Renal cortical epithelial cell (primary cell): Measurements from ENCODE around the gene TMEM192. TPM values are rescaled to one million over a fixed set of nuclear protein-coding genes. Genes with fewer than 3 reads are reported as not detected.
"Not testable (repeated sequence)": the region's sequence is repeated elsewhere in the genome, so short reads cannot be mapped to it uniquely, and the experiment has no call there.

Source experiments
- DNase-seq: peaks from one replicate; pipeline ENCODE4 v3.0.0-alpha.2; 2011; ENCODE audit warnings: low read depth
- total RNA-seq: library from RNA; depleted of rRNA; stranded (reverse); fragments of >200 nt; gene quantifications from 2 replicates; pipeline ENCODE4 v1.2.3, GENCODE V29; 2014

Gene TMEM192
- total RNA-seq, 1 donor from 2014 or later: 26.2 TPM

DNA sequence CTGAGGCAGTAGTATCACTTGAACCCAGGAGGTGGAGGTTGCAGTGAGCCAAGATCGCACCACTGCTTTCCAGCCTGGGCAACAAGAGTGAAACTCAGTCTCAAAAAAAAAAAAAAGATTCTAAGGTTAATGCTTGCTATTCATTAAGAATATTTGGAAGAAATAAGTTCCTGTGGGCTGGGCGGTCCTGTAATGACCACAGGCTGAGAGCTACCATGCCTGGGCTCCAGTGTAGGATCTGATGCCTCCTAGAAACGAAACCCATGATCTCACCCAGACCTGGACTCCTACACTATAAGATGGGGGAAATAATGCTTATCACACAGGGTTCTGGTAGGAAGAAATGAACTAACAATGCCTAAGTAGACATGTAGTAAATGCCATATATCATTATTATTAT is 17.8 kb downstream of the TMEM192 start:
- DNase-seq: no peak

DNA sequence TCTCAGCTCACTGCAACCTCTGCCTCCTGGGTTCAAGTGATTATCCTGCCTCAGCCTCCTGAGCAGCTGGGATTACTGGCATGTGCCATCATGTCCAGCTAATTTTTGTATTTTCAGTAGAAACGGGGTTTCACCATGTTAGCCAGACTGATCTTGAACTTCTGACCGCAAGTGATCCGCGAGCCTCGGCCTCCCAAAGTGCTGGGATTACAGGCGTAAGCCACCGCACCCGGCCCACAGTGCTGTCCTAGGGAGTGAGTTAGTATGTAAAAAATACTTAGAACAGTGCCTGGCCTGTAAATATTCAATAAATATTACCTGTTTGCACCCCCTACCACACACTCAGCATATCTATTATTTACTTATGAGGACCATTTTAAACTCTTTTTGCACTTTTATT is 20.5 kb downstream of the TMEM192 start:
- DNase-seq: not testable (repeated sequence)

DNA sequence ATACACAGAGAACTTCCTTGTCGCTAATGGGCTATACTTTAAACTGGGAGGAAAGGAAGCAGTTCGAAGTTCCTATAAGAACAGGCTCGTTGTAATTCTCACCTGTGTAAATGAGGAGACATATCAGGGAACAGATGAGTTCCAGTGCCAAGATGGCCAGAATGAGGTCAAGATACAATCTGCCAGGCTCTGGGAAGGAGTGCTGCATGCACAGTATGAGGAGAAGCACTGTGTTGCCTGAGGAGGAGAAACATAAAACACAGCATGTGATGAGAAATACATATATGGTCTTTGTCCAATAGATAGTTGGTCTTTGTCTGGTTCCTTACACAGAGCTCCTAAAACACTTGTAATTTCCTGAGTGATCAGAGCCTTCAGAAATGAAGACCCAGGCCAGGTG is 24.3 kb downstream of the TMEM192 start:
- DNase-seq: no peak

DNA sequence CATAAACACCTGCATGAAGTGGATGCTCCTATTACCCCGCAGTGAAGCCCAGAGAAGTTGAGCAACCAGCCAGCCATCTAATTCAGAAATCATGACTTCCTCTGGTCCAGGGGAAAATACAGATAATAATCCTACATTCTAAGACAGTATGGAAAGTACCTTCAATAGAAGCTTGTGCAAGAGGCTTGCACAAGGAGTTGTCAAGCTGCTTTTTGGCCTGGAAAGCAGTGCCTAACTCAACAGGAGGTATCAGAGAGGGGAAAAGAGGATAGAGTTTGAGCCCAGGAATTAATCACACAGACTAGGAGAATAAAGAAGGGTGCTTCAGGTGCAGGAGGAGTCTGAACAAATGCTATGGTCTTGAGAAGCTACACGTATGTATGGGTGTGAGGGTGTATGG is 26.7 kb downstream of the TMEM192 start:
- no peak for DNase-seq

DNA sequence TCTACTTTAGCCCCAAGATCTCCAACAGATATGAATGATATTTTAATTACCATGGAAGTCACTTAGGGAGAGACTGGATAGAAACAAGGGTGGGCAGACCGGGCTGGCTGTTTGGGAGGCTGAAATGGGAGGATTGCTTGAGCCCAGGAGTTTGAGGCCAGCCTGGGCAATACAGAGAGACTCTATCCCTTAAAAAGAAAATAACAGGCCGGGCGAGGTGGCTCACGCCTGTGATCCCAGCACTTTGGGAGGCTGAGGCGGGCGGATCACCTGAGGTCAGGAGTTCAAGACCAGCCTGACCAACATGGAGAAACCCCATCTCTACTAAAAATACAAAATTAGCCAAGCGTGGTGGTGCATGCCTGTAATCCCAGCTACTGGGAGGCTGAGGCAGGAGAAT is 27.9 kb downstream of the TMEM192 start:
- DNase-seq: not testable (repeated sequence)

DNA sequence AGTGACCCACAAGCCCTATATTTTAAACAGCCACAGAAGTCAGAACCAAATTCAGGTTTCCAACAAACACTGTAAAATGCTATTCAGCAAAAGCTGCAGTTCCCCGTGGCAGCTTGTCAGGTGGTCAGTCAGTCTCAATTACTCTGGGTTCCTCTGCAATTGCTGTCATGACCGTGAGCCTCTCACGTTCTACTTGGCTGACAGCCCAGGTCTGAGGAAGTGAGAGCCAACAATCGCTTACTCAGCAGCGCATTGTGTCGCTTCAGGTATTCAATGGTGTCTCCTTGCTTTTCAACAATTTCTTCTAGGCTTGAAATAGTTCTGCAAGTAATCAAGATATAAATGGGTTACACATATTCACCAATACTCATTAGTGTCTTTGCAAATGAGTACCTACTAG is 33.2 kb downstream of the TMEM192 start:
- DNase-seq: peak; percentile 61

DNA sequence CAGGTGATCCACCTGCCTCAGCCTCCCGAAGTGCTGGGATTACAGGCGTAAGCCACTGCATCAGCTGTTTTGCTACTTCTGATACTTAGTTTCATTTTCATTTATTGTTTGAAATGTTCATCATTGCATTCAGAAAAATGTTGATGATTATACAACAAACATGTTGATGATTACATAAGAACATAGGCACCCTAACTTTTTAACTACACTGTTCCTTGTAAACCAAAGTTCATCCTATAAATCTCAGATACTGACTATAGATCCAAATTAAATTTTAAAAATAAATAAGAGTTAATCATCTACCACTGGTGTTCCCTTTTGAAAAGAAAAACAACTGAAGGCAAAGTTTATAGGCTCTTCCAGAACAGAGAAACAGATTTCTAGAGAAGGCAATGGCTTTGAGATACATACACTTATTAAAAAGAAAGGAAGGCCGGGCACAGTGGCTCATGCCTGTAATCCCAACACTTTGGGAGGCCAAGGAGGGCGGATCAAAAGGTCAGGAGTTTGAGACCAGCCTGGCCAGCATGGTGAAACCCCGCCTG is 35.6 kb downstream of the TMEM192 start:
- no peak for DNase-seq

DNA sequence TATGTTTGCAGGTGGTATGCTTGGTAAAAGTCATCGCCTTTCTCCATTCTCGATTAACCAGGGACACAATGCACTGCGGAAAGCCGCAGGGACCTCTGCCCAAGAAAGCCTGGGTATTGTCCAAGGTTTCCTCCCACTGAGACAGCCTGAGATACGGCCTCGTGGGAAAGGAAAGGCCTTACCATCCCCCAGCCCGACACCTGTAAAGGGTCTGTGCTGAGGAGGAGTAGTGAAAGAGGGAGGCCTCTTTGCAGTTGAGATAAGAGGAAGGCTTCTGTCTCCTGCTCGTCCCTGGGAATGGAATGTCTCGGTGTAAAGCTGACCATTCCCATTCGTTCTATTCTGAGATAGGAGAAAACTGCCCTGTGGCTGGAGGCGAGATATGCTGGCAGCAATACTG is 39.3 kb downstream of the TMEM192 start:
- not testable (repeated sequence) for DNase-seq

DNA sequence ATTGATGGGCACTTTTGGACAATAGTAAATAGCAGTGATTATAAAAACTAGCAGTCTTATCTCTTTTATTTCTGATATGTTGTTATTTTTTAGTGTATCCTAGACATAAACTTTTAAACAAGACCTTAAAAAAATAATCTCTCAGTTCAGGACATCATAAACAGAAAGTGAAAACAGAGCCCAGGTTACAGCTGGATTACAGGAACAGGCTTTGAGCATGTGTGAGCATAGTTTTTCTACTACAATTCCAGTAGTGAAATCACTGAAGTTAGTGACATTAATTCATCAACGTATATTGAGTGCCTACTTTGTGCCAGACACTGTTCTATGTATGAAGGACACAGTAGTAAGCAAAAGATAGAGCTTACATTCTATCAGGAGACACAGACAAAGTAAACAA is 42.1 kb downstream of the TMEM192 start:
- DNase-seq: no peak

DNA sequence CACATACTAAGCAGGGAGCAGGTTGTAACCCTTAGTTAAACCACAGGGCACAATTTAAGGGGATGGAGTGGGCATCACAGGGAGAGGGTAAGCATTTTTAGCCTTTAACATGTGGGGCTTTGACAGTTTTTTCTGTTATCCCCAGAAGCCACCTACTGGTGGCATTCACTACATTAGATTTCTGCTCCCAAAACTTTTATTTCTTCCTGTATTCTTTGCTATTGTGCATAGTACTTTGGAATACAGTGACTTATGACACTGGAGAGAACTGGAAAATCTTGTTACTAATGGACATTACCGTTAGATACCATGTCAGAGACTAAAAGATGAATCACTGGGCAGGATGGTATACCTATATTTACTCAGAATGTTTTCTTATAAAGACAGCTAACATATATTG is 51.7 kb downstream of the TMEM192 start:
- DNase-seq: no peak

DNA sequence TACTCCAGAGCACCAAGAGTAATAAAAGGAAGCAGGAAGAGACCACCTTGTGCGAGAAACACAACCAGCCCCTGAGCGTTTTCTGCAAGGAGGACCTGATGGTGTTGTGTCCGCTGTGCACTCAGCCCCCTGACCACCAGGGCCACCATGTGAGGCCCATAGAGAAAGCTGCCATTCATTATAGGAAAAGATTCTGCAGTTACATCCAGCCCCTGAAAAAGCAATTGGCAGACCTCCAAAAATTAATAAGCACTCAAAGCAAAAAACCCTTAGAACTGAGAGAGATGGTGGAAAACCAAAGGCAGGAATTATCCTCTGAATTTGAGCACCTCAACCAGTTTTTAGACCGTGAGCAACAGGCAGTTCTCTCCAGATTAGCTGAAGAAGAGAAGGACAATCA is 53.3 kb downstream of the TMEM192 start:
- no peak for DNase-seq

DNA sequence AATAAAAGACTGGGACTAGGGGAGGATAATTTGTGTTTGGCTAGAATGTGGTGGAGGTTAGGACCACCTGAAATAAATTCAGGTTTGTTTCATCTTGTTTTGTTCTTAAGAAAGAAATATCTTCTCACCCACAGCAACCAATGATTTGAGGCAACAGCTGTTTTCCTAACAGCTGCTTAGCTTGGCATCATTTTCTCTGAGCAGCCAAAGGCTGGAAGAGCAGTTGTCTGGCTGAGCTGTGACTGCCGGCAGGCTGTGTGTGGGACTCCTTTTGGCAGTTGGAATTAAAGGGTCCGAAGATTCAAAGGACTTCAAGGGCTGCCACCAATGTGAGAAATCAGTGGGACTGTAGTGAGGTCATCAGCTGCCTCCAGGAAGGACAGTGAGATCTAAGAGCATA is 54.0 kb downstream of the TMEM192 start:
- DNase-seq: no peak

DNA sequence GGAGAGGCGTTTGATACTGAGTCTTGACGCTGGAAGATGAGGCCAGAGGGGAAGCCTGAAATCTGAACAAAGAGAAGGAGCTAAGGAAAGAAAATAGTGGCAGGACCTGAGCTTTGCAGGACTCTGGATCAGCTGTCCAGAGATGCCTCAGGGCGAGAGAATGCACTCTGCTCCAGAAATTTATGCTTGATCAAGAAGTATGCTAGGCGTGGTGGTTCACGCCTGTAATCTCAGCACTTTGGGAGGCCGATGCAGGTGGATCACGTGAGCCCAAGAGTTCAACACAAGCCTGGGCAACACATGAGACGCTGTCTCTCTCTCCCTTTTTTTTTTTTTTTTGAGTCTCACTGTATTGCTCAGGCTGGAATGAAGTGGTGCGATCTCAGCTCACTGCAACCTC is 57.1 kb downstream of the TMEM192 start:
- no peak for DNase-seq

DNA sequence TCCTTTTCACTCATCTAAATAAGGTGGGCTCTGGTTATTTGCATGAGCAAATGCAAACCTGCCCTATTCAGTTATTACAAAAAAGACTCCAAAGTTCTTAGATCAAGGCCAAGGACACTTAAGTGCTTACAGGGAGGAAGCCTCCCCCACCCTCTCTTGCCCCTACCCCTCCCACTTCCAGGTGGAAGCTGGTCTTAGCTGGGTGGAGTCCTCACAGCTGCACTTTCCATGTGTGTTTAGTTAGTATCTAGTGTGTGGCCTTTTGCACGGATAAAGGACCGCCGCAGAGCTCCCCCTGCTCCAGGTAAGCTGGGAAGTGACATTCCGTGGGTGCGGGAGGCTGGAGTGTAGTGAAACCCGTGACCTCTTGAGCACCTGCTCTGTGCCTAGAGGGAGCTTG is 59.0 kb downstream of the TMEM192 start, which contains the start of gene TRIM75:
TRIM75 (plus strand) TSS at position 222 of the 400 bp plus-strand sequence. CDS start 5,282 bp downstream, outside the sequence.
- DNase-seq: no peak

DNA sequence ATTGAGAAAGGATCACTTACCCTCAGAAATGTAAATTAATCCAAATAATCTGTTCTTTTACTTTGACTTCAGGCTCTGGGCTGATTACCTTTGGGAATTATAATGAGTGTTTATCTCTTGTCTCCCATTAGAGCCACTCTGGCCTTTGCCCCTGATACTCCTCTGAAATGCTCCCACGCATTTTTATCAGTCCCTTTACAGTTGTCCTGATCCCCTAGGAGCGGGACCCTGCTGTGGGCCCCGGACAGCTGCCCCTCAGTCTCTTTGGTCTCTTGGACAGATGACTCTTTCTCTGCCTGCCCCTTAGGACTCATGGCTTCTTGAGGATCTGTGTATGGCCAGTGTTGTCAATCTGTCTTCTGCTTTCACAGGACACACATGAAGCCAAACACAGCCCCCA is 60.0 kb downstream of the TMEM192 start:
- no peak for DNase-seq

DNA sequence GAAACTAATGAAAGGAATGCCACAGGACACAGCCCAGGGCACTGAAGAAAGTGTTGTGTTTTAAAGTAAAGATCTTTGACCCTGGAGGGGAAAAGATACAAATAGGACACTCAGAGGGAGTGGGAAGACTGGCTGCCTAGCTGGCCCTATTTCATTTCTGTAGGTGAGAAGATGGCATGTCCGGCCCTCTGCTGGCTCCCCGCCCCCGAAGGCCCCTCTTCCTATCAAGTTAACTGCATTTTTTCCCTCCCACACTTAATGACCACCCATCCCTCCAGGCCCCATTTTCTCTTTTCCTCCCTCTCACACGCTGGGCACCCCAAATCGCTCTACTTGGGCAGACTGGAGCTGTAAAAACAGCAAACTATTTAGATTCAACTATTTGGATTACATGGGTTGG is 64.5 kb downstream of the TMEM192 start:
- no peak for DNase-seq

DNA sequence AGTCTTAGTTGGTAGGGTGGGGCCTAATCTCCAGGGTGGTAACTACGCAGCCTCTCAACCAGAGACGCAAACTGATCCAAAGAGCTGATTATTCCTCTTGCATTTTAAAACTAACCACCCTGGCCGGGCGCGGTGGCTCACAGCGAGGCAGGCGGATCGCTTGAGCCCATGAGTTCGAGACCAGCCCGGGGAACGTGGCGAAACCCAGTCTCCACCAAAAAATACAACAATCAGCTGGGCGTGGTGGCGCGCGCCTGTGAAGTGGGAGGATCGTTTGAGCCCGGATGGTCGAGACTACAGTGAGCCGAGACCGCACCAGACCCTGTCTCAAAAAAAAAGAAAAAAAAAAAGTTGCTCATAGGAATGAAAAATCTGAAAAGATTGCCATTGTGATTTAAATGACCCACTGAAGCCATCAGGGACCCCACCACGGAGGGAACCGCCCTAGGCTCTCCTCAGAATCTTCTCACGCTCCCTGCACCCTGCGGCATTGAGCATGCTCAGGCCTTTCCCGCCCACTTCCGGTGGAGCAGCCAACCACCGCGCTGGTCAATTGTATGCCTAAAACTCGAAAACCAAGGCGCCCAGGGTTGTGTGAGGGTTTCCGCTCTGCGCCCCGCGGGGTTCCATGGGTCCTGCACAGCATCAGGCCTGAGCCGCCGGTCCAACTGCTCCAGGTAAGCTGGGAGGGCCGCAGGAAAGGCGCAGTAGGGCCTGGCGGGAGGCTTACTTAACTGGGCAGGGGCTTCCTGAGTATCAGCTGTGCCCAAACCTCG is 81.0 kb downstream of the TMEM192 start, which contains the start of gene TRIM60:
TRIM60 (plus strand) TSS at position 564 of the 776 bp plus-strand sequence. CDS start 8,074 bp downstream, outside the sequence.
- no peak for DNase-seq

DNA sequence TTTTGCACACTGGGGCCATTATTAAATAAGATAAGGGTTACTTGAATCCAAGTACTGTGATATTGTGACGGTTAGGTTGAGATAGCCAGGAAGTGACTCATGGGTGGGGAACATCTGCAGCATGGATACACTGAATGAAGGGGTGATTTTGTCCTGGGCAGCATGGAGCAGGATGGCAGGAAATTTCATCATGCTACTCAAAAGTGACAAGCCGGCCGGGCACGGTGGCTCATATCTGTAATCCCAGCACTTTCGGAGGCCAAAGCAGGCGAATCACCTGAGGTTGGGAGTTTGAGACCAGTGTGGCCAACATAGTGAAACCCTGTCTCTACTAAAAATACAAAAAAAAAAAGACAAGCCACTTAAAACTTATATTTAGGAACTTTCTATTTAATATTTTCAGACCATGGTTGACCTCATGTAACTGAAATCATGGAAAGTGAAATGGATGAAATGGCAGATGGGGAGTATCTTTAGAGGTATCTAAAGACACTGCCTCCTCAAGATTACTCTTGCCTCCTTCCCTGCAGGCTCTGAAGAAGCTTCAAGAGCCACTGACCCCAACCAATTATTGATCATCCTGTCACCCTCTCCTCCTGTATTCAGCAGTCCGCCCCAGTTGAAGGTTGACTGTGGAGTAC is 84.8 kb downstream of the TMEM192 start:
- DNase-seq: no peak

DNA sequence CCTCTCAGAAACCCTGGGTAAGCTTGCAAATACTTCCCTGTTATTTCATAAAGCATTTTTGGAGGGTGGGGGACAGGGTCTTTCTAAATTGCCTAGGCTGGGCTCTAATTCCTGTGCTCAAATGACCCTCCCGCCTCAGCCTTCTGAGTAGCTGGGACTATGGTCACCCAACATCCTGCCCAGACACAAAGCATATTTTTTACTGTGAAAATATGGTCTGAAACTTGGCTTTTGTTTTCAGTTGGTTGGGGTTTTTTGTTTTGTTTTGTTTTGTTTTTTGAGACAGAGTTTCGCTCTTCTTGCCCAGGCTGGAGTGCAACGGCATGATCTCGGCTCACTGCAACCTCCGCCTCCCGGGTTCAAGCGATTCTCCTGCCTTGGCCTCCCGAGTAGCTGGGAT is 86.9 kb downstream of the TMEM192 start:
- not testable (repeated sequence) for DNase-seq
